ENCODE data around the gene RBM20.
A peak's percentile ranks its signal among the peaks of the same experiment; 100 is the strongest.

DNA sequence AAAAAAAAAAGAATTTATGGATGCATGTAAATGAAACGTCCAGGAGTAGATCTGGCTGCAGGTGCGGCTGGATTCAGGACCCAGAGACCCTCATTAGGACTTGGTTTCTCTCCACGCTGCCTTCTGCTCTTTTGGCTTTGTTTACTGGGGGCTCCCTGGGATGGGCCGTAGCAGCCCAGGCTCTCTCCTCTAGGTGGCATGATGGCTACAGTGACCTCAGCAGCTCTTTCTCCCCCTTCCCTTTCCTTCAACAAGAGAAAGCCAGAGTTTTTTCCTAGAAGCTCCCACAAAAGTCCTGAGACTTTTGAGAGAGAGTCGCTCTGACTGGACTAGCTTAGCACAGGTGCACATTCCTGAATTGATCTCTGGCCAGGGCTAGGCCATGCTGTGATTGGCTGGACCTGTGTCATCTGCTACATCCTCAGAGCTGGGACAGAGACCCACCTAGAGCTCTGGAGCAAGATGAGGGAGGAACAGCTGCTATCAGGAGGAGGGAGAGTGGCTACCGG, 159.7 kb downstream of the RBM20 start:
- TF ChIP-seq EP300 (IDR thresholded peaks at IDR 0.05) (no peak), POLR2AphosphoS5 (IDR thresholded peaks at IDR 0.05) (peak in 2 of 4 donors; percentile 15 to 22), POLR2A (IDR thresholded peaks at IDR 0.05) (no peak)
- TF ChIP-seq, protein P1, sequence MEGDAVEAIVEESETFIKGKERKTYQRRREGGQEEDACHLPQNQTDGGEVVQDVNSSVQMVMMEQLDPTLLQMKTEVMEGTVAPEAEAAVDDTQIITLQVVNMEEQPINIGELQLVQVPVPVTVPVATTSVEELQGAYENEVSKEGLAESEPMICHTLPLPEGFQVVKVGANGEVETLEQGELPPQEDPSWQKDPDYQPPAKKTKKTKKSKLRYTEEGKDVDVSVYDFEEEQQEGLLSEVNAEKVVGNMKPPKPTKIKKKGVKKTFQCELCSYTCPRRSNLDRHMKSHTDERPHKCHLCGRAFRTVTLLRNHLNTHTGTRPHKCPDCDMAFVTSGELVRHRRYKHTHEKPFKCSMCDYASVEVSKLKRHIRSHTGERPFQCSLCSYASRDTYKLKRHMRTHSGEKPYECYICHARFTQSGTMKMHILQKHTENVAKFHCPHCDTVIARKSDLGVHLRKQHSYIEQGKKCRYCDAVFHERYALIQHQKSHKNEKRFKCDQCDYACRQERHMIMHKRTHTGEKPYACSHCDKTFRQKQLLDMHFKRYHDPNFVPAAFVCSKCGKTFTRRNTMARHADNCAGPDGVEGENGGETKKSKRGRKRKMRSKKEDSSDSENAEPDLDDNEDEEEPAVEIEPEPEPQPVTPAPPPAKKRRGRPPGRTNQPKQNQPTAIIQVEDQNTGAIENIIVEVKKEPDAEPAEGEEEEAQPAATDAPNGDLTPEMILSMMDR (IDR thresholded peaks at IDR 0.05), result peak; percentile 42 to 67 (median 50)

Measured in sigmoid colon (tissue), 4 donors.